ENCODE measurements around the gene D2HGDH.

D2HGDH gene

DNA sequence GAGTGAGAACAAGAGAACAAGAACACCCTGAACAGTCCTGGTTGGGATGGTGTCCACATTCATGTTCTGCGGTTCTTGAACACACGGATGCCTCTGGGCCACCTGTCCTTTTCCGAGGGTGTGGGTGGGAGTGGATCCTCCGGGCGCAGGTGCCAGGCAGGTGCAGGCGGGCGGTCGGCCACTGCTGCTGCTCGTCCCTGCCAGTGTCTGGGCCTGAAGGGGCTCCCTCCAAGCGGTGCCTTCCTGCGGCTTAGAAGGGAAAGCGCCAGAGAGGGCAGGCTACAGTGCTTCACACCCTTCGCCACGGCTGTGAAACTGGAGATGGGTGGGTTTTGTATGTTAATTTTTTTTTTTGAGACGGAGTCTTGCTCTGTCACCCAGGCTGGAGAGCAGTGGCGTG, 8.0 kb upstream of the D2HGDH start:
- Histone ChIP-seq H3K23ac (ENCODE audit: low read length) (no peak overlapping the region), H3K14ac (ENCODE audit: low read length) (no peak overlapping the region), H2AFZ (ENCODE audit: insufficient read depth, low read length, poor library complexity) (no peak overlapping the region), H3K36me3 (ENCODE audit: control insufficient read depth in 1 of 2, insufficient read depth in 2 of 2, low read length in 2 of 2) (peaks cover 28 to 29% of the 10 kb centered on the region in 2 experiments), H2AK5ac (ENCODE audit: low read length) (no peak overlapping the region), H4K8ac (ENCODE audit: low read depth, low read length) (no peak overlapping the region), H3K79me2 (ENCODE audit: control insufficient read depth, insufficient read depth, low read length, poor library complexity) (no peaks in the 10 kb centered on the region), H2BK12ac (ENCODE audit: low read length) (no peak overlapping the region), H4K91ac (ENCODE audit: low read depth, low read length) (no peak overlapping the region), H3K4ac (ENCODE audit: low read depth, low read length) (no peak overlapping the region), H3K4me1 (ENCODE audit: control insufficient read depth in 1 of 2, insufficient read depth in 2 of 2, low read length in 2 of 2) (peaks cover 0 to 2% of the 10 kb centered on the region in 2 experiments), H3K4me3 (ENCODE audit: low read depth, low read length) (no peak overlapping the region), H4K12ac (ENCODE audit: low read depth, low read length) (no peak overlapping the region), H2BK5ac (ENCODE audit: low read depth, low read length, poor library complexity) (no peak overlapping the region), H3K79me1 (ENCODE audit: low read length) (no peaks in the 10 kb centered on the region), H3K9ac (ENCODE audit: low read length) (no peak overlapping the region), H3K27me3 (ENCODE audit: insufficient read depth, low read length) (no peaks in the 10 kb centered on the region), H3K18ac (ENCODE audit: low read length) (no peak overlapping the region), H2BK120ac (ENCODE audit: insufficient read depth, low read length, poor library complexity) (no peak overlapping the region), H3K4me2 (ENCODE audit: low read length) (no peak overlapping the region), H3K27ac (ENCODE audit: low read depth, low read length) (no peak overlapping the region), H3K9me3 (ENCODE audit: insufficient read depth, low read depth, low read length) (peaks cover 16% of the 10 kb centered on the region)
- no CpG with 5 or more reads among the region's 16 CpGs for WGBS (ENCODE audit: extremely low coverage, insufficient coverage, insufficient read length)
- no peak for DNase-seq

DNA sequence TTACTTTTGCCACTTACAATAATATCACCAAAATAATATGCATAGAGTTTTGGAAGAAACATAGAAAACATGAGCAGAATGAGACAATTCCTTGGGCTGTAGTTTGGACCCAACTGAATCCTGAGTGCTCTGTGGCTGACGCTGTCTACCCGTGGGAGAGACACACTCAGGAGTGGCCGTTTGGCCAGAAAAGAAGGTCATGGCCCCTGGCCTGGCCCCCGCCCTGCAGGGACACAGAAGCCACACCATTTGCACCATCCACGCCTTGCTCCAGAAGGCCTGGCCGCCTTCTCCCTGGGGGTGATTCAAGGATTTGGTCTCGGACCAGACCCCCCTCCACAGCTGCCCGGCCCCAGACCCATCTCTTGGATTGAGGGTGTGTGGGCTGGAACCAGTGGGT, 6.4 kb upstream of the D2HGDH start:
- no peak overlapping the region for H2AFZ ChIP-seq (ENCODE audit: insufficient read depth, low read length, poor library complexity)
- H3K27ac ChIP-seq (ENCODE audit: low read depth, low read length), result no peak overlapping the region
- H3K9me3 ChIP-seq (ENCODE audit: insufficient read depth, low read depth, low read length), result peaks cover 7% of the 10 kb centered on the region
- no peak overlapping the region for H2BK120ac ChIP-seq (ENCODE audit: insufficient read depth, low read length, poor library complexity)
- H3K23ac ChIP-seq (ENCODE audit: low read length), result no peak overlapping the region
- no CpG with 5 or more reads among the region's 8 CpGs for WGBS (ENCODE audit: extremely low coverage, insufficient coverage, insufficient read length)
- no peak overlapping the region for H2BK12ac ChIP-seq (ENCODE audit: low read length)
- H3K79me2 ChIP-seq (ENCODE audit: control insufficient read depth, insufficient read depth, low read length, poor library complexity), result no peaks in the 10 kb centered on the region
- H3K4me1 ChIP-seq (ENCODE audit: control insufficient read depth in 1 of 2, insufficient read depth in 2 of 2, low read length in 2 of 2), result peaks cover 0 to 2% of the 10 kb centered on the region in 2 experiments
- no peak overlapping the region for H3K9ac ChIP-seq (ENCODE audit: low read length)
- no peak overlapping the region for H4K91ac ChIP-seq (ENCODE audit: low read depth, low read length)
- H4K8ac ChIP-seq (ENCODE audit: low read depth, low read length), result no peak overlapping the region
- no peak overlapping the region for H4K12ac ChIP-seq (ENCODE audit: low read depth, low read length)
- no peak overlapping the region for H2BK5ac ChIP-seq (ENCODE audit: low read depth, low read length, poor library complexity)
- H3K18ac ChIP-seq (ENCODE audit: low read length), result no peak overlapping the region
- no peak overlapping the region for H3K4me2 ChIP-seq (ENCODE audit: low read length)
- no peak for DNase-seq
- no peak overlapping the region for H3K4ac ChIP-seq (ENCODE audit: low read depth, low read length)
- no peaks in the 10 kb centered on the region for H3K27me3 ChIP-seq (ENCODE audit: insufficient read depth, low read length)
- H2AK5ac ChIP-seq (ENCODE audit: low read length), result no peak overlapping the region
- no peak overlapping the region for H3K14ac ChIP-seq (ENCODE audit: low read length)
- no peak overlapping the region for H3K4me3 ChIP-seq (ENCODE audit: low read depth, low read length)
- H3K36me3 ChIP-seq (ENCODE audit: control insufficient read depth in 1 of 2, insufficient read depth in 2 of 2, low read length in 2 of 2), result peaks cover 15 to 17% of the 10 kb centered on the region in 2 experiments
- no peaks in the 10 kb centered on the region for H3K79me1 ChIP-seq (ENCODE audit: low read length)

GRCh38 chr2:241728627-241729026, 5.8 kb upstream of the D2HGDH start:
- no peak overlapping the region for H3K9ac ChIP-seq (ENCODE audit: low read length)
- peaks cover 10 to 11% of the 10 kb centered on the region in 2 experiments for H3K36me3 ChIP-seq (ENCODE audit: control insufficient read depth in 1 of 2, insufficient read depth in 2 of 2, low read length in 2 of 2)
- no peak overlapping the region for H3K4ac ChIP-seq (ENCODE audit: low read depth, low read length)
- H3K27ac ChIP-seq (ENCODE audit: low read depth, low read length), result no peak overlapping the region
- no CpG with 5 or more reads among the region's 19 CpGs for WGBS (ENCODE audit: extremely low coverage, insufficient coverage, insufficient read length)
- peaks cover 2 to 6% of the 10 kb centered on the region in 2 experiments for H3K4me1 ChIP-seq (ENCODE audit: control insufficient read depth in 1 of 2, insufficient read depth in 2 of 2, low read length in 2 of 2)
- no peak overlapping the region for H3K18ac ChIP-seq (ENCODE audit: low read length)
- no peak overlapping the region for H4K91ac ChIP-seq (ENCODE audit: low read depth, low read length)
- no peak overlapping the region for H3K23ac ChIP-seq (ENCODE audit: low read length)
- peaks cover 7% of the 10 kb centered on the region for H3K9me3 ChIP-seq (ENCODE audit: insufficient read depth, low read depth, low read length)
- no peak overlapping the region for H4K12ac ChIP-seq (ENCODE audit: low read depth, low read length)
- no peaks in the 10 kb centered on the region for H3K27me3 ChIP-seq (ENCODE audit: insufficient read depth, low read length)
- no peak overlapping the region for H3K14ac ChIP-seq (ENCODE audit: low read length)
- no peaks in the 10 kb centered on the region for H3K79me2 ChIP-seq (ENCODE audit: control insufficient read depth, insufficient read depth, low read length, poor library complexity)
- no peak overlapping the region for H2BK12ac ChIP-seq (ENCODE audit: low read length)
- no peak overlapping the region for H2BK5ac ChIP-seq (ENCODE audit: low read depth, low read length, poor library complexity)
- no peak overlapping the region for H3K4me2 ChIP-seq (ENCODE audit: low read length)
- no peak overlapping the region for H4K8ac ChIP-seq (ENCODE audit: low read depth, low read length)
- no peak overlapping the region for H2AFZ ChIP-seq (ENCODE audit: insufficient read depth, low read length, poor library complexity)
- no peak overlapping the region for H2BK120ac ChIP-seq (ENCODE audit: insufficient read depth, low read length, poor library complexity)
- H2AK5ac ChIP-seq (ENCODE audit: low read length), result no peak overlapping the region
- no peak for DNase-seq
- no peaks in the 10 kb centered on the region for H3K79me1 ChIP-seq (ENCODE audit: low read length)
- H3K4me3 ChIP-seq (ENCODE audit: low read depth, low read length), result no peak overlapping the region

GRCh38 chr2:241729868-241730267, 4.6 kb upstream of the D2HGDH start:
- H2AFZ ChIP-seq (ENCODE audit: insufficient read depth, low read length, poor library complexity), result no peak overlapping the region
- no peak overlapping the region for H4K12ac ChIP-seq (ENCODE audit: low read depth, low read length)
- H3K14ac ChIP-seq (ENCODE audit: low read length), result no peak overlapping the region
- H2BK12ac ChIP-seq (ENCODE audit: low read length), result no peak overlapping the region
- no peak overlapping the region for H4K8ac ChIP-seq (ENCODE audit: low read depth, low read length)
- no peak overlapping the region for H2BK120ac ChIP-seq (ENCODE audit: insufficient read depth, low read length, poor library complexity)
- H3K27ac ChIP-seq (ENCODE audit: low read depth, low read length), result no peak overlapping the region
- no peak overlapping the region for H3K9ac ChIP-seq (ENCODE audit: low read length)
- H3K18ac ChIP-seq (ENCODE audit: low read length), result no peak overlapping the region
- H3K4me1 ChIP-seq (ENCODE audit: control insufficient read depth in 1 of 2, insufficient read depth in 2 of 2, low read length in 2 of 2), result peaks cover 7 to 10% of the 10 kb centered on the region in 2 experiments
- peaks cover 4% of the 10 kb centered on the region for H3K9me3 ChIP-seq (ENCODE audit: insufficient read depth, low read depth, low read length)
- no peak overlapping the region for H3K4me3 ChIP-seq (ENCODE audit: low read depth, low read length)
- no peak for DNase-seq
- peaks cover 4% of the 10 kb centered on the region for H3K79me2 ChIP-seq (ENCODE audit: control insufficient read depth, insufficient read depth, low read length, poor library complexity)
- peaks cover 2 to 8% of the 10 kb centered on the region in 2 experiments for H3K36me3 ChIP-seq (ENCODE audit: control insufficient read depth in 1 of 2, insufficient read depth in 2 of 2, low read length in 2 of 2)
- no peak overlapping the region for H3K4ac ChIP-seq (ENCODE audit: low read depth, low read length)
- no peak overlapping the region for H3K4me2 ChIP-seq (ENCODE audit: low read length)
- H3K79me1 ChIP-seq (ENCODE audit: low read length), result peaks cover 7% of the 10 kb centered on the region
- H3K23ac ChIP-seq (ENCODE audit: low read length), result no peak overlapping the region
- WGBS (ENCODE audit: extremely low coverage, insufficient coverage, insufficient read length), result no CpG with 5 or more reads among the region's 6 CpGs
- no peak overlapping the region for H2BK5ac ChIP-seq (ENCODE audit: low read depth, low read length, poor library complexity)
- no peak overlapping the region for H2AK5ac ChIP-seq (ENCODE audit: low read length)
- H3K27me3 ChIP-seq (ENCODE audit: insufficient read depth, low read length), result no peaks in the 10 kb centered on the region
- H4K91ac ChIP-seq (ENCODE audit: low read depth, low read length), result no peak overlapping the region
